Lower leg skin (tissue), 4 donors: Measurements from ENCODE around the gene CLHC1. TPM values are rescaled to one million over a fixed set of nuclear protein-coding genes. Genes with fewer than 3 reads are reported as not detected.

Experiments used
- DNase-seq, 2 donors: peaks; one replicate each; pipeline ENCODE4 v3.0.0-alpha.2; 2019; ENCODE audit warnings: low spot score in 2 of 2
- H3K4me3 ChIP-seq: fragments of 200-600 bp; sonication (generic); 2 replicates; pipeline ENCODE4 v1.5.1; 2017; ENCODE audit warnings: mild to moderate bottlenecking, low read depth; ENCODE audit not compliant: poor library complexity, severe bottlenecking
- POLR2A ChIP-seq, 2 donors: fragments of 450-650 bp; IDR thresholded peaks; one replicate each; pipeline ENCODE4 v1.6.1; 2016 to 2017; ENCODE audit warnings: antibody characterized with exemption in 2 of 2, mild to moderate bottlenecking in 1 of 2, moderate library complexity in 1 of 2
- WGBS, 2 donors: methylation state at CpG; one replicate each; pipeline ENCODE4 v1.1.5; 2018; 5-methylcytosine and 5-hydroxymethylcytosine counted together
- intact Hi-C: fragments of 100-400 bp; cut with DNase I; formaldehyde crosslinking; loops from one replicate; pipeline ENCODE4 v1.15.0; 2023; ENCODE audit warnings: low total_unique reads
- total RNA-seq, 4 donors: library from RNA; depleted of rRNA; stranded (reverse); fragments of >200 nt; gene quantifications; one replicate each; pipeline ENCODE4 v1.1.0, GENCODE V29; 2016
- TF ChIP-seq, protein P1 (sequence below), 3 donors: fragments of 450-650 bp; IDR thresholded peaks; one replicate each; pipeline ENCODE4 v1.5.1; 2016; ENCODE audit warnings: antibody characterized with exemption in 3 of 3, mild to moderate bottlenecking in 3 of 3, moderate library complexity in 2 of 3

CLHC1 gene
- total RNA-seq, 4 donors from 2014 or later: 5.3 to 13.1 (median 7.9) TPM

DNA sequence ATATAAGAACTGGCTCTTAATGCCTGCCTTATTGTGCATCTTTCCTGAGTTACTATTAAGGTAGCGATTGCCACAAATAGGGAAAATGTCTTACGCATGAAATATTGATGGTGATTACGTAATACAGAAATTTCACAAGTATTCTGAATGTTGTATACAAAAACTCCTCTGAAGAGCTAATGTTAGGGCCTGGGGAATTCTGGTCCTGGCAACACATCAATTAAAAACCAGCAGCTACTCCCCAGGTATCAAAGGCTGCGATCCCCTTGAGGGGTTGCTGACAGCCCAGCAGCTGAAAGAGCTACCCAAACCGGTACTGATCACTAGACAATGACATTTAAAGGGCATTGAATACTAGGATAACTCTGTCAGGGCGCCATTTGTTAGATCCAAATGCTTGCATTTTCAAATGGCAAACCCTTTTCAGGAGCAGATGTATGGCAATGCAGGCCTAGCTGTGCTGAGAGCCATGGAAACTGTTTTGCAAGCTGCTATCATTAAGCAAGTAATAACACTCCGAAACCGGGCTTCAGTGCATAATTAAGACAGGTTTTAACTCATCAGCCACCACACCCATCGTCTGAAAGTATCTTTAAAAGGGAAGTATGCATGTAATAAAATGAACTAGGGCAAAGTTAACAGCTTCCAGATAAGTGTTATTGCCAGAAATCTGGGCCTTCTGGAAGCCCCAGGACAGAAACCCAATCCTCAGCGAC is 78.4 kb downstream of the CLHC1 start:
- no peak overlapping the region for H3K4me3 ChIP-seq
- TF ChIP-seq, protein P1, sequence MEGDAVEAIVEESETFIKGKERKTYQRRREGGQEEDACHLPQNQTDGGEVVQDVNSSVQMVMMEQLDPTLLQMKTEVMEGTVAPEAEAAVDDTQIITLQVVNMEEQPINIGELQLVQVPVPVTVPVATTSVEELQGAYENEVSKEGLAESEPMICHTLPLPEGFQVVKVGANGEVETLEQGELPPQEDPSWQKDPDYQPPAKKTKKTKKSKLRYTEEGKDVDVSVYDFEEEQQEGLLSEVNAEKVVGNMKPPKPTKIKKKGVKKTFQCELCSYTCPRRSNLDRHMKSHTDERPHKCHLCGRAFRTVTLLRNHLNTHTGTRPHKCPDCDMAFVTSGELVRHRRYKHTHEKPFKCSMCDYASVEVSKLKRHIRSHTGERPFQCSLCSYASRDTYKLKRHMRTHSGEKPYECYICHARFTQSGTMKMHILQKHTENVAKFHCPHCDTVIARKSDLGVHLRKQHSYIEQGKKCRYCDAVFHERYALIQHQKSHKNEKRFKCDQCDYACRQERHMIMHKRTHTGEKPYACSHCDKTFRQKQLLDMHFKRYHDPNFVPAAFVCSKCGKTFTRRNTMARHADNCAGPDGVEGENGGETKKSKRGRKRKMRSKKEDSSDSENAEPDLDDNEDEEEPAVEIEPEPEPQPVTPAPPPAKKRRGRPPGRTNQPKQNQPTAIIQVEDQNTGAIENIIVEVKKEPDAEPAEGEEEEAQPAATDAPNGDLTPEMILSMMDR (IDR thresholded peaks at IDR 0.05): no peak
- TF ChIP-seq POLR2A (IDR thresholded peaks at IDR 0.05): no peak
- intact Hi-C loops: no loop called here
- 39 to 40% methylated on average over 10 of the region's 10 CpGs for WGBS, 2 donors
- DNase-seq: peak; percentile 64 to 68

DNA sequence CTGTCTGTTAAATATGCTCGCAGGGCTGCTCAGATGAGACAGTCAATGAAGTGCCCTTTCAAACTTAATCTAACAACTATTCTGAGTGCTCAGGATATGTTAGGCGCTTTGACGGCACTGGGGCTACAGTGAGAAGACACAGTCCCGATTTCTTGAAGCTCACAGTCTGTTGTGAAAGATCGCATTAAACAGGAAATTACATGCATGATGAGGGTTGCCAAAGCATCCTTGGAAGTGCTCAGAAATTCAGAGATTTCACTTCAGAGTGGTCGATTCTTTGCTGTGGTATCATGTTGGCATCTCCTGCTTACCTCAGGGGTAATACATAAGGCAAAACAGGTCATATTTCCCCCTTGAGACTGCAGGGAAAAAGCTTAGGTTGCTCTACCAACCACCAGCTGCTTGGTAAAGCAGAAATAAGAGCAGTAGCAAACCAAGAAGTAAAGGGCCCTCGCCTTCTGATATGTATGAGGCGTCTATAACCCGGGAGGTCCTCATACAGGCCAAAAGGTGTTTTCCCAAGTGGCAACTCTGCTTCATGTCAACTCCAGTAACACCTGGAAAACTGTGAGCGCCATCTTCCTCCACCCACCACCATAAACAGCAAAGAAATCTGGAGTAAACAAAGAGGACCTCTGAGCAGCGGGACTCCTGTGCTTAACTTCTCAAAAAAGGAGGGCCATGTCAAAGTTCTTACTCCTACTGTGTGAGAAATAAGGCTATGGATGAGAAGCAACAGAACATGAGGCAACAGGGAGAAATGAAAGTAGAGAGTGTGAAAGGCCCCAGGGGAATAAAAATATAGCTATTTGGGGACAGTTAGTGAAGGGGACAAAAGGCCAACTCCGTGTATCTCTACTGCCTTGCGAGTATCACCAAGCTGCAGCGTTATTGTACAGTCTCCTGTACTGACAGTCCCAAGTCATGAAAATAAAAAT is 79.3 kb downstream of the CLHC1 start:
- WGBS, 2 donors: 58 to 79% methylated on average over 14 of the region's 14 CpGs
- TF ChIP-seq POLR2A (IDR thresholded peaks at IDR 0.05): no peak
- TF ChIP-seq, protein P1 (IDR thresholded peaks at IDR 0.05): no peak
- intact Hi-C loops: no loop called here
- DNase-seq: peak in 1 of 2 donors; percentile 46
- no peak overlapping the region for H3K4me3 ChIP-seq

DNA sequence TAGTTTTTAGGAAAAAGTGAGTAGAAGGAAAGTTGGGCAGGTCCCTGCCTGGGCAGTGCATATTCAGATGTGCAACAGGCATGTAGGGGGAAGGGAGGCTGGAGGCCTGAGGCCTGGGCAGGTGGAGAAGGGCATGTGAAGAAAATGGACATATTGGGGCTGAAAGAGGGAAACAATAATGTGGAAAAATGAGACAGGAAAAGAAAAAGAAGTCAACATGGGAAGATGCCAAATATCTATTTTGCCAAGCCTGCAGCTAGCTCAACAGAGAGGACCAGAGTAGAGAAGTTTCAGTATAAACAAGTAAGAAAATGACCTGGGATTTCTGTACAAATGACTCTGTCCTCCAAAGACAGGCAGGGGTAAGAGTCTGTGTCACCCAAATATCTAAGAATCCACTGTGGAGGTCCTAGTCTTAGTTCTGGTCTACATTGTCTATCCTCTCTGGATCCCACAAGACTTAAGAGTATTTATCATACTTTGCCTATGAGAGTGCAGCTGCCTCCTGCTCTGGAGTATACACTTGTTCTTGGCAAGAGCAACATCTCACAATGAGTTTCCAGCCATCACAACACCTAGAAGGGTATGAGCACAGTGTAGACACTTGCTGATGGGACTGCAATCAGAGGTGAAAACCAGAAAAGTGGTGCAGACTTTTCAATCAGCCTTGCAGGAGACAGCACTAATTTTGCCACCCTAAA is 80.2 kb downstream of the CLHC1 start:
- TF ChIP-seq, protein P1 (IDR thresholded peaks at IDR 0.05): no peak
- TF ChIP-seq POLR2A (IDR thresholded peaks at IDR 0.05): no peak
- no peak overlapping the region for H3K4me3 ChIP-seq
- intact Hi-C loops: no loop called here
- peak in 1 of 2 donors; percentile 43 for DNase-seq

DNA sequence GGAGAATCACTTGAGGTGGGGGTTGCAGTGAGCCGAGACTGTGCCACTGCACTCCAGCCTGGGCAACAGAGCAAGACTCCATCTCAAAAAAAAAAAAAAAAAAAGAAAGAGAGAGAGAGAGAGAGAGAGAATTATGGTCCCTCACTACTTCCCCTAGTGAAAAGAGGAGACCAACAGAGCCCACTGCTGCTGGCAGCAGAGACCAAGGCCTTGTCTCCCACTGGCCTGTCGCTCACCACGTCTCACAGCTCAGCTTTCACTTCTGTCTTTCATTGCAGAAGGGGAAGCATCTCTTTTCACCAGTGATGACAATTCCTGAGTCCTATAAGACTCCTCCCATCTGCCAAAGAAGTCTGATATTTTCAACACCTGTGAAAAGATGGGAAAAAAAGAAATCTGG is 81.3 kb downstream of the CLHC1 start:
- intact Hi-C loops: no loop called here
- H3K4me3 ChIP-seq: no peak overlapping the region
- peak in 1 of 2 donors; percentile 67 for DNase-seq
- 92 to 95% methylated on average over 3 of the region's 3 CpGs for WGBS, 2 donors
- no peak for TF ChIP-seq POLR2A (IDR thresholded peaks at IDR 0.05)
- TF ChIP-seq, protein P1 (IDR thresholded peaks at IDR 0.05): no peak

DNA sequence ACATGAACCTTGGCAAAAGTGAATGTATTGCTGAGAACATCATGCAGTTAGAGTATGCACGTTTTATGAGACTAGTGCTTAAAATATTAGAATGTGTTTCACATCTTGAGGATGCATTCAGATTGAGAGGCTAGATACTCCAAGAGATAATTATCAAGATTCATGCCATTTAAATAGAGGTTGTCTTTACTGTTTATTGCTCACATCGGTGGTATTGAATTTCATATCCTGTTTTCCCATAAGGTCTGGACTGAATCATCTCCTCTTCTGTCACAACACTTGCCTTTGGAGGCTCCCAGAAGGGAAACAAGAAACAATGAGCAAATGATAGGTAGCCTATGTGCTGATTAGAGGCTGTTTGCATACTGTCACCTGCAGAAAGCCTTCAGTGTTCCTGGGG is 83.8 kb downstream of the CLHC1 start:
- TF ChIP-seq POLR2A (IDR thresholded peaks at IDR 0.05): no peak
- TF ChIP-seq, protein P1 (IDR thresholded peaks at IDR 0.05): no peak
- intact Hi-C loops: no loop called here
- no peak for DNase-seq
- H3K4me3 ChIP-seq: no peak overlapping the region
- 29 to 45% methylated on average over 2 of the region's 2 CpGs for WGBS, 2 donors
